SK-N-SH treated with all-trans-retinoic acid at 6 μM for 48 hours (cell line): ENCODE data around the gene ITIH4.

Source experiments
- ARNTL ChIP-seq: fragments of 450-650 bp; formaldehyde crosslinking; IDR thresholded peaks from 2 replicates; pipeline ENCODE4 v1.5.0; 2020; ENCODE audit warnings: low read depth, mild to moderate bottlenecking, moderate library complexity, borderline replicate concordance
- CREB5 ChIP-seq: fragments of 250-450 bp; sonication (Bioruptor Pico); IDR thresholded peaks from 2 replicates; pipeline ENCODE4 v1.5.1; 2020; ENCODE audit warnings: low read depth, mild to moderate bottlenecking, moderate library complexity
- PATZ1 ChIP-seq: fragments of 250-450 bp; sonication (Bioruptor Pico); IDR thresholded peaks from 2 replicates; pipeline ENCODE4 v1.8.0; 2020; ENCODE audit warnings: mild to moderate bottlenecking, moderate library complexity, borderline replicate concordance
- ZC3H10 ChIP-seq: fragments of 250-450 bp; sonication (Bioruptor Pico); IDR thresholded peaks from 2 replicates; pipeline ENCODE4 v1.5.1; 2021; ENCODE audit warnings: mild to moderate bottlenecking, moderate library complexity
- ZFP3 ChIP-seq: fragments of 250-450 bp; sonication (Bioruptor Pico); IDR thresholded peaks from 2 replicates; pipeline ENCODE4 v1.5.0; 2020; ENCODE audit warnings: mild to moderate bottlenecking, moderate library complexity
- ZNF565 ChIP-seq: fragments of 450-650 bp; formaldehyde crosslinking; conservative IDR thresholded peaks from 2 replicates; pipeline ENCODE4 v1.5.0; 2020; ENCODE audit warnings: low read depth, mild to moderate bottlenecking, moderate library complexity
- ZNF70 ChIP-seq: fragments of 450-650 bp; formaldehyde crosslinking; IDR thresholded peaks from 2 replicates; pipeline ENCODE4 v1.5.0; 2020; ENCODE audit warnings: mild to moderate bottlenecking, moderate library complexity

GRCh38 chr3:52786330-52787215 lies 43.9 kb downstream of the ITIH4 start:
- no peak for TF ChIP-seq ZNF70 (CRISPR knock-in tag)
- no peak for TF ChIP-seq ARNTL (CRISPR knock-in tag)
- no peak for TF ChIP-seq PATZ1
- TF ChIP-seq ZNF565 (CRISPR knock-in tag), result no peak
- TF ChIP-seq ZFP3 (CRISPR knock-in tag), result no peak
- no peak for TF ChIP-seq CREB5 (CRISPR knock-in tag)
- no peak for TF ChIP-seq ZC3H10 (CRISPR knock-in tag)
